Gastroesophageal sphincter (tissue), 3 donors: ENCODE measurements around the gene SPACA5B.
"Not testable (repeated sequence)": the region's sequence is repeated elsewhere in the genome, so short reads cannot be mapped to it uniquely, and the experiment has no call there.

Source experiments
- CTCF ChIP-seq, 4 experiments: fragments of 200-600 bp in 2 of 4; fragments of 450-650 bp in 2 of 4; sonication (generic) in 1 of 4; IDR thresholded peaks; one replicate each; pipeline ENCODE4 v1.5.1; 2017 to 2019; ENCODE audit warnings: antibody characterized with exemption in 4 of 4, mild to moderate bottlenecking in 2 of 4, moderate library complexity in 2 of 4
- EP300 ChIP-seq: sonication (generic); formaldehyde crosslinking; IDR thresholded peaks from one replicate; pipeline ENCODE4 v1.6.1; 2017; ENCODE audit warnings: antibody characterized with exemption, mild to moderate bottlenecking
- POLR2A ChIP-seq, 2 donors: fragments of 450-650 bp; IDR thresholded peaks; one replicate each; pipeline ENCODE4 v1.6.1; 2017; ENCODE audit warnings: antibody characterized with exemption in 2 of 2, mild to moderate bottlenecking in 2 of 2, moderate library complexity in 1 of 2

GRCh38 chrX:48130326-48130725 lies at the start of gene SPACA5B:
- TF ChIP-seq POLR2A (IDR thresholded peaks at IDR 0.05); CTCF (IDR thresholded peaks at IDR 0.05); EP300: not testable (repeated sequence)
